ENCODE measurements around the gene ANTXR1. TPM values are rescaled to one million over a fixed set of nuclear protein-coding genes. Genes with fewer than 3 reads are reported as not detected.

The ANTXR1 gene
- total RNA-seq, 1 experiment from 2014 or later: 8.1 TPM

DNA sequence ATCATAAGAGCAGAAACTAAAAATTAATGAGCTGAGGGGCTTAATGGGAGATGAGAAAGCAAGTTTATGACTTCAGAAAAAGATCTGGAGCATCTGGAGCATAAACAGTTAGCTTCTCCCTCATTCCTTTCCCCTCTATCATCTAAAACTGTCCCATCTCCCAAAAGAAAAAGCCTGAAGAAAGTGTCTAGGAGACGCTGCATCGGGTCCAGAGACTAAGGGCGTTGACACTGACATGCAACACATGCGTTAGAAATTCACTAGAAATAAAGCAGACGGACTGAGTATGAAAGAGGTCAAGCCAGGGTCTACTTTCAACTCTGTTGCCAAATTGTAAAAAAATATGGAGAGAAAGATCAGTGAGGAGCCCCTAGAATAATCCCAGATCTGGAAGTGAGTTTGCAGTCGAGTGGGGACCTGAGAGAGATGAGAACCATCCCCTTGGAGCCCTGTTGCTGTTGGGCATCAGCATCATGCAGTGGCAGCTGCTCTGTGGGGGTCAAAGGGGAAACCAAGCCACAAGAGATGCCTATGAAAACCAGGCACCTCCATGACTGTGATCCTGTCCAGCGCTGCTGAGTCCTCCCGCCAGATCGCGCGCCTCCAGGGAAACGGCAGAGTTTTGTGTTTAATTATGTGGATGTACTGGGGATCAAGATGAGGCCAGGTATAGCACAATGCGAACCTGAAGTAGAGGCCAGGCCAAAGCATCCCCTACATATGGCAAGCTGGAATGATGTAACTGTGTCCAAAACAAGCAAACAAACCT lies 13.9 kb downstream of the ANTXR1 start:
- DNase-seq (ENCODE audit: low spot score): no peak
- in situ Hi-C loops (cut with HindIII; ENCODE audit: low sequenced_read_pairs): no loop called here

DNA sequence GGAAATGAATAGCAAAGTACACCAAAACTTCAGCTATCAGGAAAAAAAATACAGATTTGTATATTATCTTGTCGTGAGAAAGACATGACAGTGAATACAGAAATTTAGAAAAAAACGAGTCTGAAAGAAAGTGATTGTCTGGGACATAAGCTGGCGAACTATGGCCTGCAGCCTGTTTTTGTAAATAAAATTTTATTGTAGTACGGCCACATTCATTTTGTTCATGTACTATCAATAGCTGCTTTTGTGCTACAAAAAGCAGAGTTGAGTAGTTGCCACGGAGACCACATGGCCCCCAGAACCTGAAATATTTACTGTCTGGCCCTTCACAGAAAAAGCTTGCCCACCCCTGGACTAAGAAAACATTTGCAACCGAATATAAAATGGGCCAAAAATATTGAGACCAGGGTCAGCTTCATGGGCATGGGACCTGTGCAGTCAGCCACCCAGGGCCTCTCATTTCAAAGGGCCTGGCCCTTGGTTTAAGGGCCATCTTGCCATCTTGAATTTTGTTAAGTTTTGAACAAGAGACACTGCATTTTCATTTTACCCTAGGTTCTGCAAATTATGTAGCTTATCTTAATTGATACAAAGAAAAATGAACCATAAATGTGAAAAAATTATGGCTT lies 17.9 kb downstream of the ANTXR1 start:
- no peak for DNase-seq (ENCODE audit: low spot score)
- in situ Hi-C loops (cut with HindIII; ENCODE audit: low sequenced_read_pairs): no loop called here

DNA sequence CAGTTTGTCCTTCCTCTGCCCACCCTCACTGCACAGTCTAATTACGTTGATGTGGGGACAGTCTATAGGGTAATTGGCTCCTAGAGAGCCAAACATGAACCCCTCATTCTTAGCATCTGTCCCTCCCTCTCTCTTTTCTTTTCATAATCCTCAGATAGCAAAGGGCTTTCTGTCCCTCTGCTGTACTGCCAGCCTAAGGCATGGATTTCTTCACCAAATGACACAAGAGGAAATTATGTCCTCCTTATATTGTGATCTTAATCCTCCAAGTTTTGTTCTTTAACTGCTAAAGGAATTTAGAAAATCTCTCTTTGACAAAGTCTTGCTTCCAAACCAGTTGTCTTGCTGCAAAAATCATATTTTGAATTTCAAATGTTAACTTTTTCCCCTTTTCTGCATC lies 18.5 kb downstream of the ANTXR1 start:
- no peak for DNase-seq (ENCODE audit: low spot score)
- in situ Hi-C loops (cut with HindIII; ENCODE audit: low sequenced_read_pairs): no loop called here

DNA sequence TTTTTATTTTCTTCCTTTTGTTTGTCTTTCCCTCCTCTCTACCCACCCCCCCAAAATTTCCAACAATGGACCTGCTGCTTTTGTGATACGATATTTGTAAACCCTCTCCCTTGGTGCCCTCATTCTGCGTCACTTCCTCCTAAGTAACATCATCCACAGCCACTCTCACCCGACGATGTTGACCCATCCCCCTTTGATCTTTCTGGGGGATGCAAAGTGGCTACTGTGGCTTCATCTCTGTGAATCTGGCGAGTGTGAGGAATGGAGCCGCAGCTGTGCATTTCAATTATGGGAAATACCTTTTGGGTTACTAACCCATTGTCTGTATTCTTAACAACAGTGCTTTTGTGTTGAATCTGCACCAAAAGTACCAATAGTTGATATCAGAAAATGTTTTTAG lies 19.4 kb downstream of the ANTXR1 start:
- in situ Hi-C loops (cut with HindIII; ENCODE audit: low sequenced_read_pairs): no loop called here
- no peak for DNase-seq (ENCODE audit: low spot score)

DNA sequence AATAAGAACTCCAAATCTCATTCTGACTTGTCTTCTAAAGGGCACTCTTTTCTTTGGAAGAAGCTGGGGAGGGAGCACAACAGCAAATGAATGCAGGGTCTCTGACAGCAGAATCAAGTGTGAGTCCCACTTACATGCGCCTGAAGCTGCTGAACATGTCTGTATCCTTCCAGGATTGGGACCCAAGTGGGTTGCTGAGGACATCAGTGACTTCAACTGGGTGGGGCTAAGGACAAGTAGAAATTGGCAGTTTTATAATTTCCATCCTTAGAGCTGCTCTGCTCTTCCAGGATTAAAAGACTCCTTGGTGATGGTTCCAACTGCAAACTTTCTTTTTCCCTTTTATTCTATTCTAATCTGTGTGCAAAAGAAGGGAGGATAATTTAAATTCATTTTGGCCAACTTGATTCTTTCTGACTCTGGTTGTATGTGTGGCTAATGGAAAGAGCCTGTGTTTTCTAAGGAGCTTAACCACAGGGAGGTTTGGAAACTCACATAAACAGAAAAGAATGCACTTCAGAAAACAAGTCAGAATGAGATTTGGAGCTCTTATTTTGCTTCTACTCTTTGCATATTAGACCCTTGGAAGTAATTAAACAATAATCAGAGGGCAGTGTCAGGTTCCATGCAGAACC lies 20.6 kb downstream of the ANTXR1 start:
- no peak for DNase-seq (ENCODE audit: low spot score)
- in situ Hi-C loops (cut with HindIII; ENCODE audit: low sequenced_read_pairs): no loop called here

DNA sequence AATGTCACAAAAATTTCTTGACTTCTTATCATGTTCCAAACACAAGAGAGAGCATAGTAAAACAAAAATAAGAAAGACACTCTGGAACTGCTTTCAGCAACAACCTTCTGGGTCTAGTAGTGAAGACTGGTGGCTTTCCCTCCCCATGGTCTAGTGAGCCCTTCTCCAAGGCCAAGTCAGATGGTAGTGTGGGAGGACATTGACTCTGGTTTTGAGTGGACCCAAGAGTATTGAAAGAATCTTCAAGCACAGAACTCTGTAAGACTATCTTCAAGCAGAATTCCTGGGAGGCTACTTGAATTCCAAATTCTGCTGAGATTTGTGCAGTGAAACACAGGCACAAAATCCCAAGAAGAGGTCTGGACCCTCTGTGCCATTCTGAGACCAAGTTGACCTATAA lies 21.1 kb downstream of the ANTXR1 start:
- in situ Hi-C loops (cut with HindIII; ENCODE audit: low sequenced_read_pairs): no loop called here
- no peak for DNase-seq (ENCODE audit: low spot score)

DNA sequence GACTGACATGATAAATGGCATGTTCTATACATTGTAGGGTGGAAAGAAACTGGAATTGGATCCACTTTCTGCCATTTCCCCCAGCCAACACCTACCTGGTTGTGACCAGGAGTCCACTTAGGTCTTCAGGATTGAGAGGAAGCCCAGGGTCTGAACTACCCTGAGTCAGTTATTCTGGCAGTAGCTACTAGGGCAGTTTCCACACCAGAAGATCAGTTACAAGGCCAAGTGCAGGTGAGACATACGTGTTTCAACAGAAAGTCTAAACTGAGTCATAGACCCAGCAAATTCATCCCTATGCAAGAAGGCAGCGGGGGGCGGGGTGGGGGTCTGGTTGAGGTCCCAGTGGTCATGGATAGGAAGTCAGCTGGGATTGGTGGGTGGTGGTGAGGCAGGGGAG lies 21.9 kb downstream of the ANTXR1 start:
- in situ Hi-C loops (cut with HindIII; ENCODE audit: low sequenced_read_pairs): no loop called here
- no peak for DNase-seq (ENCODE audit: low spot score)

DNA sequence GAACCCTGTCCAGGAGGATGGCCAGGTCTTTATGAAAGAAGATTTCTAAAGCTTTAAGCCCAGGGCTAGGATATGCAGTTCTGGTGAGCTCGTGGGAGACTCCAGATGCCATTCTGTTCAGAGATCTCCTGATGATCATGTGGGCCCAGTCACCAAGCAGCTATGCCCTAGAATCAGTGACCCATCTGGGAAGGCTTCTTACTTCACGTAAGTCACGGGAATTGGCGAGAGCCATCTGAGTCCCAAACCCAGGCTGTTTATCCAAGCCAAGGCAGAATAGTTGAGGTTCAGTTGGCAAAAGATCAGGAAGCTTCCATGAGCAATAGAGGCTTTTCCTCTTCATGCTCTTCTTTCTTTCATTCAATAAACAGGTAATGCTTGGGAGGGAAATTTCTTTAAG lies 23.9 kb downstream of the ANTXR1 start:
- in situ Hi-C loops (cut with HindIII; ENCODE audit: low sequenced_read_pairs): no loop called here
- DNase-seq (ENCODE audit: low spot score): no peak

DNA sequence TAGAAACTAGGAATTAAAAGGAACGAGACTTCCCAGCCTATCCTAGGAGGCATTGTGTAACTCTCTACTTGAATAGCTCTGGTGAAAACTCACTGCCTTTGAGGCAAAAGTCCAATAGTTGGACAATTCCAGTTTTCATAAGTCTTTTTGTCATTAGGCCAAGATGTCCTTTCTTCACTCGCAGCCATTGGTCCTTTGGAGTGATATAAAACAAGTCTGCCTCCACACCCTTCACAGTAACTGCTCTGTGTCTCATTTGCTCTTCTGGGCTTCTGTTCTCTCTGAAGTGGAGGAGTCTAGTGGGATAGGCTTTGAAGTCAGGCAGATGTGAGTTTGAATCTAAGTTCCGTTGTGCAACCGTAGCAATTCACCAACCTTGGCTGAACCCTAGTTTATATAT lies 28.2 kb downstream of the ANTXR1 start:
- no peak for DNase-seq (ENCODE audit: low spot score)
- in situ Hi-C loops (cut with HindIII; ENCODE audit: low sequenced_read_pairs): no loop called here

DNA sequence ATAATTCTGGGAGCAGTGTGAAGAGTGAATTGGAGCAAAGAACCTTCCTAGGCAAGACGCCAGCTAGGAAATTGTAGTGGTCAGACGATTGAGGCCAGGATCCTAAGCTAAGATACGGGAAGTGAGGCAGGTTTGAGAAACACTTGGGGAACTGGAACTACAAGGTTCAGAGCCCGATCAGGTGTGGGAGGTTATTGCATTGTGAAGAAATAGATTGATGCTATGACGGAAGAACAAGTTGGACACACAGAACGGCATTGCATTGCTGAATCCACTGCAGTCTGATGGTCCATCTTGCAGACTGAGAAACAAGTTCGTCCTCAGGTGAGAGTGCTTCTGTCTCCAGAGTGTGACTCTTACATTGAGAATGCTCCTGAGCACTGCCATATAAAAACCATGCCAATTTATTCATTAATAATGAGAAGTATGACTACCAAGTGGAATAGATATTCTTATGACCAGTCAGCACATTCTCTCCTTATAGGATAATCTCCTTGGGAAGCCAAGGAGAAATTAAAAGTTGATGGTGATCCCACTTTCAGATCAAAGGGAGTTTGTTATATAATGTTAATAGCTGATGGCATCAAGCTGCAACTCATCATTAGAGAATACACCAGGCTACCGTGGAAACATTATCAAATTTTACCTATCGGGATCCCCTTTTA lies 30.9 kb downstream of the ANTXR1 start:
- no peak for DNase-seq (ENCODE audit: low spot score)
- in situ Hi-C loops (cut with HindIII; ENCODE audit: low sequenced_read_pairs): no loop called here

DNA sequence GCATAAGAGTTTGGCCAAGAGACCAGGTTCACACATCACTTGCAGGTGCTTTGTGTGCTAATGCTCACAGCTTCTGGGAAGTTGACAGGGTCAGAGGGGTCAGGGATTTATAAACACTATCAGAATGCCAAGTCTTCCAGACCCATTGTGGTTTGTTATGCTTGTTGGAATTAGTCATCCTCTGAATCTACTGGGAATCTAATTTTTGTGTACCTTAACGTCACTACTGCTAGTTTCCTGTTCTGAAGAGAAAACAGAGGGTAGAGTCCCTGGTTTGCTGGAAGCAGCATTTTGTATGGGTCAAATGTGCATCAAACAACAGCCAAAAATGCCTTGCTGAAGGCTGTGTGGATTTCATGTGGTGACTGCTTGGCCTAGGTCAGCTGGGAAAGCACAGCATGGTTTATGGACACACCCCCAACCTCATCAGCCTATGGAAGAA lies 33.3 kb downstream of the ANTXR1 start:
- DNase-seq (ENCODE audit: low spot score): no peak
- in situ Hi-C loops (cut with HindIII; ENCODE audit: low sequenced_read_pairs): no loop called here

DNA sequence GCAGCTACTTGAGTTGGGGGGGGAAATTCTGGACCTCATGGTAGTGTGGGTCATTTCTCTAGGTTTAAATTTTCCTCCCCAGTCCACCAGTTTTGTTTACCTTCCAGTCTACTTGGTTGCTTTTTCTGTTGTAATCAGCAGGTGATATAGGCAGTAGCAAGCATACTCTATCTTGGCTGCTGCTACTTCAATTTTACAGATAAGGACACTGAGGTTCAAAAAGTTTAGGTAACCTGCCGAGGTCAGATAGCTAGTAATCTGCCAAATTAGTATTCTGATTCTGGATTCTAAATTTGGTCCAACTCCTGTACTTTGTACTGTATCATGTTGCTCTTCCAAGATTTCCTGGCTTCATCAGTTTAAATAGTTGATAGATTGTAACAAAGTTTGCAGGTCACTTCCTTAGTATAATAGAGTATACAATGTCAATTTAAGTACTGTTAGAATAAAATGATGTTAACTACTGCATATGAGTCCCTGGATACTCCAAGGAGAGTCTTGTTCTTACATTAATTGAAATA lies 34.7 kb downstream of the ANTXR1 start:
- no peak for DNase-seq (ENCODE audit: low spot score)
- in situ Hi-C loops (cut with HindIII; ENCODE audit: low sequenced_read_pairs): no loop called here

DNA sequence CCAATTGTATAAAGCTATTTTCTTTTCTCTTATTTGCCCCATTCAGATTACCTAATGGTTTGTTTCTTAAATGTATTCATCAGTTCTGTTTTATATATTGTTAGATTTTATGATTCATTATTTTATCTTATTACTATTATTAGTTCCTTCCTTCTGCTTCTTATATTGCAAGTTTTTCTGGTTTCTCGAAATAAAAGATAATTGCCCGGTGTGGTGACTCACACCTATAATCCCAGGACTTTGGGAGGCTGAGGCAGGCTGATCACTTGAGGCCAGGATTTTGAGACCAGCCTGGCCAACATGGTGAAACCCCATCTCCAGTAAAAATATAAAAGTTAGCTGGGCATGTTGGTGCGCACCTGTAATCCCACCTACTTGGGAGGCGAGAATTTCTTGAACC lies 37.8 kb downstream of the ANTXR1 start:
- DNase-seq (ENCODE audit: low spot score): no peak
- in situ Hi-C loops (cut with HindIII; ENCODE audit: low sequenced_read_pairs): no loop called here

DNA sequence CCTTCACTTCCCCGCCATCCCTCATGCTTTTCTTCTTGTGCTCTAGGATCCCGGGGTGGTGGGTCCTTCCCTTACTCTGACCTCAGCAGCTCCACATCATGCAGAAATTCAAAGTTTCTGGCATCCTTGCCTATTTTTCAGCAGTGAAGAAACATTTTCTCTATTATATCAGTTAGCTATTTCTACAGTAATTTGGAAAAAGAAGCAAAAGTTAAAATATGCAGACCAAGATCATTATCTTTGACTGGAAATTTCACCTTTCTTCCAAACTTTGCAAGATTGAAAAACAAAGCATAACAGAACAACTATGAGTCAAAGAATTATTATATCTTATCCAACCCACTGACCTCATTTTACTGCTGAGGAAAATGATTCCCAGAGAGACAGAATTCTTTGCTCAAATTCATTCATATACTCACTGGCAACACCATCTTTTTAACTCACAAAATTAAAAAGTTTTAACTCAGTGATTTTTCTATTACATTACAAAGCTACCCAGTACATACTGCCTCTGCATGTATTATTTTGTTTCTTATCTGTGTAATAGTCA lies 40.5 kb downstream of the ANTXR1 start:
- no peak for DNase-seq (ENCODE audit: low spot score)
- in situ Hi-C loops (cut with HindIII; ENCODE audit: low sequenced_read_pairs): no loop called here

DNA sequence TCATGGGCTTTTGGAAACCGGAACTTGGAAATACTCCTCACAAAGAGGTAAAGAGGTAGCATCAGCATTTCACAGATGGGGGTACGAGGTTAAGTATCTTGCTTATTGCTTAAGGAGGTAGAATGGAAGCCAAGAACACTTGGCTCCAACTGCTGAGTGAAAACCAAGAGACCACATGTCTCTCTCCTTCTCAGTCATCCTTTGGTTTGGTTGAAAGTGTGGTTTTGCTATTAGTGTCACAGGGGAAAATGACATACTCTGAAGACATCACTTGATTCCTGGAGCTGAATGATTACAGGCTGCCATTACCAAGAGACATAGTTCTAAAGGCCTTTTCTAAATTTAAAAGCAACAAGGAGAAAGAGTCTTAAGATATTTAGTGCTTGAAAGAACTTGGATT lies 41.5 kb downstream of the ANTXR1 start:
- in situ Hi-C loops (cut with HindIII; ENCODE audit: low sequenced_read_pairs): no loop called here

DNA sequence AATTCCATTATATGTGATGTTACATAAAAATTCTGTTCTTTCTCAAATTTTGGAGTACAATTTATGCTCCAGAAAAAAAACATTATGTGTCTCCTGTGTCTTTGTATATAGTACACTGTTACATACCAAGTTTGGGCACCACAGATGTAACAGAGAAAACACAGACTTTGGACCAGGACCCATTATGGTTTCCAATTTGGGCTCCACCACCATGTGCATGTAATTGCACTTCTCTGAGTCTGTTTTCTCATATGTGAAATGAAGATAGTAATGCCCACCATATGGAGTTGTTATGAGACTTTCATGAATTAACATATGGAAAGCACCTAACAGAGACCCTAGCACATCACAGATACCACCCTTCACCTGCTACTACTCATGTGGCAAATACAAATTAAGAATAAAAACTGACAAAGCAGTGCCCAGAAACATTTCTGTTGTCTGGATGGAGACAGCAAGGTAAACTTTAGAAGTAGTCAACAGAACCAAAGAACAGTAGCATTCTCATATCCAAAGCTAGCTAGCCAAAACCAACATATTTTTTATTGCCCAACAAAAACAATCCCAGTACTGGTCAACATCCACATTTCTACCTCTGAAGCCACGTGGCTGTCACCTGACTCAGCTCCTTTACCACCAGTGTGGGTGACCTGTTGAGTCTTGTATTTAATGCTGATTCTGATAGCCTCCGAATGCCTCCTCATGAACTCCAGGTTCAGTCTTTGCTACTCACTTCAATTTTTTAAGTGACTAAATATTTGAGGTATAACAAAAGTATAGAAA lies 42.9 kb downstream of the ANTXR1 start:
- no peak for DNase-seq (ENCODE audit: low spot score)
- in situ Hi-C loops (cut with HindIII; ENCODE audit: low sequenced_read_pairs): no loop called here

More for the DNA sequence above, 41.5 kb downstream of the ANTXR1 start:
- no peak for DNase-seq (ENCODE audit: low spot score)

DNA sequence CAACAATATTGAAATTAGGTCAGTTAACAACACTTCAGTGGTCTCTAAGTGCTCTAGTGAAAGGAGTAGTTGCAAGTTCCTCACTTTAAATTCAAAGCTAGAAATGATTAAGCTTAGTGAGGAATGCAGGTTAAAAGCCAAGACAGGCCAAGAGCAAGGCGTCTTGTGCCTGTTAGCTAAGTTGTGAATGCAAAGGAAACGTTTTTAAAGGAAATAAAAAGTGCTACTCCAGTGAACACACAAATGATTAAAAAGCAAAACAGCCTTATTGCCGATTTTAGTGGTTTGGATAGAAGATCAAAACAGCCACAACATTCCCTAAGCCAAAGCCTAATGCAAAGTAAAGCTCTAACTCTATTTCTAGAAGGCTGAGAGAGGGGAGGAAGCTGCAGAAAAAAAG lies 44.7 kb downstream of the ANTXR1 start:
- no peak for DNase-seq (ENCODE audit: low spot score)
- in situ Hi-C loops (cut with HindIII; ENCODE audit: low sequenced_read_pairs): no loop called here

DNA sequence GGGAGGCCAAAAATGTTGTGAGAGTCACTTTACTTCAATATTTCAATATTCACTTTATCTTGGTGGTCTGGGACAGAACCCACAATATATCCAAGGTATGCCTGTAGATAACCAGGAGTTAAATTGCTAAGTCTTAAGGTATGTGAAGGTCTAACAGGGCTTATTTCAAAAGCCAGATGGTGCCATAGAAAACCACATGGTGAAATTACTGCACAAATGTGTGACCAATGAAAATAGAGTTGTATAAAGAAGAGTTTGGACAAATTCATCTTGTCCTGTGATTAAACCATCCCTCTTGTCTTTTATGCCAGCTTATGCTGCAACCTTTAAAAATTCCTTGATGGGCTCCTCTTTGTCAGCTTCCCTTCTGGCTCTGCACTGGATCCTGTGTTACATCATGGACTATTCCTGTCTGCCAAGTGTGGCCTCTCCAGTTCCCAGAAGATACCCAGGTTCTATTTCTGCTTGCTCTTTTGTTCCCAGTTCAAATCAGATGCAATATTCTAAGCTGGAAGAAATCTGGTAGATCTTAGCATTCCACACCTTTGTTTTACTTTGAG lies 46.8 kb downstream of the ANTXR1 start:
- in situ Hi-C loops (cut with HindIII; ENCODE audit: low sequenced_read_pairs): no loop called here

More for the DNA sequence above, 46.8 kb downstream of the ANTXR1 start:
- no peak for DNase-seq (ENCODE audit: low spot score)
